Ovary (tissue), 9 donors: Measurements from ENCODE around the gene HPGDS. TPM values are rescaled to one million over a fixed set of nuclear protein-coding genes. Genes with fewer than 3 reads are reported as not detected.
"Not testable (repeated sequence)": the region's sequence is repeated elsewhere in the genome, so short reads cannot be mapped to it uniquely, and the experiment has no call there.

Experiments
- DNase-seq, 5 donors: peaks; one replicate each; pipeline ENCODE4 v3.0.0-alpha.2; 2019 to 2020
- H3K27ac ChIP-seq, 2 donors: fragments of 200-600 bp; one replicate each; pipeline versions ENCODE4 v1.5.1 to v1.8.0; 2019 to 2022
- H3K27me3 ChIP-seq: fragments of 200-600 bp; one replicate; pipeline ENCODE4 v1.8.0; 2022
- H3K36me3 ChIP-seq: fragments of 200-600 bp; sonication (generic); one replicate; pipeline ENCODE4 v1.5.1; 2019
- H3K4me1 ChIP-seq: one replicate; pipeline ENCODE4 v1.8.1; 2013; ENCODE audit warnings: mild to moderate bottlenecking, moderate library complexity; ENCODE audit not compliant: insufficient read depth
- H3K4me3 ChIP-seq: fragments of 200-600 bp; sonication (generic); one replicate; pipeline ENCODE4 v1.5.1; 2017
- H3K9me3 ChIP-seq, 2 donors: fragments of 200-600 bp in 1 of 2; sonication (generic) in 1 of 2; one replicate each; pipeline versions ENCODE4 v1.5.1 to v1.8.1; 2013 to 2019; ENCODE audit warnings: mild to moderate bottlenecking in 1 of 2, moderate library complexity in 1 of 2
- EP300 ChIP-seq: sonication (generic); formaldehyde crosslinking; IDR thresholded peaks from one replicate; pipeline ENCODE4 v1.6.1; 2017; ENCODE audit warnings: antibody characterized with exemption
- POLR2A ChIP-seq: fragments of 450-650 bp; IDR thresholded peaks from one replicate; pipeline ENCODE4 v1.6.1; 2017; ENCODE audit warnings: antibody characterized with exemption, mild to moderate bottlenecking, moderate library complexity
- WGBS, 3 donors: extraction: QIAGEN DNeasy Blood & Tissue Kit in 1 of 3; methylation state at CpG; one replicate each; pipeline versions ENCODE4 v1.1.5 to v1.1.7; 2013 to 2017; 5-methylcytosine and 5-hydroxymethylcytosine counted together
- intact Hi-C, 4 donors: fragments of 100-400 bp; cut with DNase I; formaldehyde crosslinking; loops; one replicate each; pipeline versions ENCODE4 v1.11.0 to v1.15.1; 2022 to 2023
- polyA plus RNA-seq, 2 donors: library from polyadenylated mRNA; stranded (reverse); fragments of 200-250 nt in 1 of 2; fragments of 350-450 nt in 1 of 2; fragmentation: Illumina TruSeq in 1 of 2; extraction: RNeasy Lipid Tissue Mini Kit (QIAGEN cat#74804) in 1 of 2; gene quantifications; one replicate each; pipeline ENCODE4 v1.2.3, GENCODE V29; 2013 to 2014
- total RNA-seq, 7 donors: library from RNA; depleted of rRNA in 2 of 7; stranded (reverse); fragments of >200 nt in 2 of 7; fragmentation: NEBNext Ultra II Directional in 3 of 7; extraction: Animal tissue kit (Norgen Biotek cat#: 25700) in 3 of 7; gene quantifications; one replicate each; pipeline versions ENCODE4 v1.1.0 to v1.2.4, GENCODE V29; 2016 to 2023
- TF ChIP-seq, protein P1 (sequence below), 3 donors: fragments of 450-650 bp in 2 of 3; fragments of 200-600 bp in 1 of 3; IDR thresholded peaks; one replicate each; pipeline versions ENCODE4 v1.5.1 to v1.8.0; 2016 to 2022; ENCODE audit warnings: antibody characterized with exemption in 3 of 3, mild to moderate bottlenecking in 1 of 3
- donor health status: DM: no; HTN: no; CAD: no; lungs with moderate emphysema.
- donor health status: DM: no; HTN: no; CAD: no.
- donor health status: Bipolar disorder and iron deficiency.
- donor health status: DM: yes; HTN: yes; CAD: no.
- donor health status: DM: no; HTN: no; CAD: no.
- donor health status: DM: yes; HTN: yes; CAD: no.

HPGDS gene
- total and polyA plus RNA-seq, 9 donors: 0.24 to 7.4 (median 0.77) TPM

DNA sequence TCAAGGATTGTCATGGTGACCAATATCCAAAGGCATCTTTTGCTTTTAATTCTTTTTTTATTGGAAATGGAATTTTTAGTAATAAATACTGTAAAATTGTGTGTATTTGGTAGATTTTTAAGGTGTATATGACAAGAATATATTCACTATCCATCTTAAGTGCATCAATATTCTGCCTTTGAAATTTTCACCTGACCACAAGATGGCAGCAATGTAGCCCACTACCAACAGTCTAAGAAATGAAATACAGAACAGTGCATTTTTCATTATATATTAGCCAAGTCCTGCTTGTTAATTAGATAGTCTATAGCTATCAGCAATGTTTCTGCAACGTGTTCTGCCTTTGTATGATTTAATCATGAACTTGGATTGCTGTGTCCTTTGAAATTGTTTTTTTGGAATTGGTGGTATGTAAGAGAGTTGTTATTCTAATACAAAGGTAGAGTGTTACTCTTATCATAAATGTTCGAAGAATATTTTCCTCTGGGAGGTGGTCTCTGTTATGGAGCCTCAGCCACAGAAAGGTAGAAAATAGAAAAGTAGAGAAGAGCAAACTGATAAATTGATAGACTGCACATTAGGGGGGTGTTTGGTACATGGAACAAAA, 38.2 kb downstream of the HPGDS start:
- Histone ChIP-seq H3K27me3 (no peaks in the 10 kb centered on the region), H3K9me3 (no peaks in the 10 kb centered on the region), H3K4me1 (peaks cover 2% of the 10 kb centered on the region), H3K36me3 (no peaks in the 10 kb centered on the region), H3K4me3 (no peak overlapping the region), H3K27ac (no peak overlapping the region)
- no peak for DNase-seq
- intact Hi-C loops: no loop called here
- TF ChIP-seq EP300: no peak
- TF ChIP-seq POLR2A: no peak
- TF ChIP-seq, protein P1, sequence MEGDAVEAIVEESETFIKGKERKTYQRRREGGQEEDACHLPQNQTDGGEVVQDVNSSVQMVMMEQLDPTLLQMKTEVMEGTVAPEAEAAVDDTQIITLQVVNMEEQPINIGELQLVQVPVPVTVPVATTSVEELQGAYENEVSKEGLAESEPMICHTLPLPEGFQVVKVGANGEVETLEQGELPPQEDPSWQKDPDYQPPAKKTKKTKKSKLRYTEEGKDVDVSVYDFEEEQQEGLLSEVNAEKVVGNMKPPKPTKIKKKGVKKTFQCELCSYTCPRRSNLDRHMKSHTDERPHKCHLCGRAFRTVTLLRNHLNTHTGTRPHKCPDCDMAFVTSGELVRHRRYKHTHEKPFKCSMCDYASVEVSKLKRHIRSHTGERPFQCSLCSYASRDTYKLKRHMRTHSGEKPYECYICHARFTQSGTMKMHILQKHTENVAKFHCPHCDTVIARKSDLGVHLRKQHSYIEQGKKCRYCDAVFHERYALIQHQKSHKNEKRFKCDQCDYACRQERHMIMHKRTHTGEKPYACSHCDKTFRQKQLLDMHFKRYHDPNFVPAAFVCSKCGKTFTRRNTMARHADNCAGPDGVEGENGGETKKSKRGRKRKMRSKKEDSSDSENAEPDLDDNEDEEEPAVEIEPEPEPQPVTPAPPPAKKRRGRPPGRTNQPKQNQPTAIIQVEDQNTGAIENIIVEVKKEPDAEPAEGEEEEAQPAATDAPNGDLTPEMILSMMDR (IDR thresholded peaks at IDR 0.05): no peak
- 37 to 40% (median 39%) methylated on average over 2 of the region's 2 CpGs for WGBS, 3 donors

DNA sequence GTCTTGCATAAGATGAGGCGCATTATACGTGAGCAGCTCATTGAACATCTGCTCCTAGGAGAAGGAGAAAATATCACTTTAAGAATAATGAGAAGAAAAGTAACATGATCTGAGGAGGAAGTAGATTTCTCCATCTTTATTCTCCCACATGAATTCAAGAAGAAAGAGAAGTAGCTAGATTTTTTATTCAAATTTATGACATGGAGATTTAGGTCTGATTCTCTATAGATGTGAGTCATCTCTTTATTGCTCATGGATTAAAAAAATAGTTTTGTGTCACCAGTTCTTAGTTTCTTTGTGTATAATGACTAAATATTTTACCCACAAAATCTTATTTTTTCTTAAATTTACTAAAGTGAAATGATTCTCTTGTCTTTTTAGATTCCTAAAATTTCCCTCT, 40.4 kb downstream of the HPGDS start:
- Histone ChIP-seq H3K36me3 (no peaks in the 10 kb centered on the region), H3K9me3 (no peaks in the 10 kb centered on the region), H3K27me3 (no peaks in the 10 kb centered on the region), H3K27ac (no peak overlapping the region), H3K4me3 (no peak overlapping the region), H3K4me1 (peaks cover 2% of the 10 kb centered on the region)
- TF ChIP-seq, protein P1 (IDR thresholded peaks at IDR 0.05): no peak
- TF ChIP-seq EP300 (no peak), POLR2A (no peak)
- intact Hi-C loops: no loop called here
- 93 to 97% (median 97%) methylated on average over 2 of the region's 2 CpGs for WGBS, 3 donors
- no peak for DNase-seq

DNA sequence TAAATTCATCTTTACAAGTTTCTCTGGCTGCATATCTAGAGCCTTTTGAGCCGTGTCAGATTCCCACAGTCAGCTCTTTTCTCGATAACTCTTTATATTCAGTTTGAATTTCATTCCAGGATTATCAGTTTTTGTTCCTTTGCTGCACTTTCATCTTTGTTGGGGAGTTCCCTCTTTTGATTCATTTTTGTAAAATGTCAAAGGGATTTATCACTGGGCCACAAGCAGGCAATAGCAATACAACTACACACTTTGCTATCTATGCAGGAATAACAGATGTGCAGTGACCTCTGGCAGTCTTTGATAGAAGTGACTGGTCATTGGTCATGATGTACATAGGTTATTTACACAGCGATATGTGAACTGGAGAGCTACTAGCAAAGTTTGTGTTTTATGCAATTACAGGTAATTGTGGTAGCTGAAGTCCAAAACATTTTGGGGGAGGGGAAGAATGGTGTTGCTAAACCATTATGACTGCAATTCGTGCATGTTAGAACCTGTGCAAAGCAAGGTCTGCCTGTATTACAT, 43.8 kb downstream of the HPGDS start:
- DNase-seq: no peak
- no peaks in the 10 kb centered on the region for H3K36me3 ChIP-seq
- no peaks in the 10 kb centered on the region for H3K9me3 ChIP-seq
- intact Hi-C loops: no loop called here
- H3K27me3 ChIP-seq: no peaks in the 10 kb centered on the region
- 28 to 39% (median 29%) methylated on average over 4 of the region's 4 CpGs for WGBS, 3 donors
- TF ChIP-seq, protein P1 (IDR thresholded peaks at IDR 0.05): no peak
- TF ChIP-seq POLR2A (no peak), EP300 (no peak)
- H3K4me1 ChIP-seq: no peaks in the 10 kb centered on the region
- no peak overlapping the region for H3K27ac ChIP-seq
- H3K4me3 ChIP-seq: no peak overlapping the region

DNA sequence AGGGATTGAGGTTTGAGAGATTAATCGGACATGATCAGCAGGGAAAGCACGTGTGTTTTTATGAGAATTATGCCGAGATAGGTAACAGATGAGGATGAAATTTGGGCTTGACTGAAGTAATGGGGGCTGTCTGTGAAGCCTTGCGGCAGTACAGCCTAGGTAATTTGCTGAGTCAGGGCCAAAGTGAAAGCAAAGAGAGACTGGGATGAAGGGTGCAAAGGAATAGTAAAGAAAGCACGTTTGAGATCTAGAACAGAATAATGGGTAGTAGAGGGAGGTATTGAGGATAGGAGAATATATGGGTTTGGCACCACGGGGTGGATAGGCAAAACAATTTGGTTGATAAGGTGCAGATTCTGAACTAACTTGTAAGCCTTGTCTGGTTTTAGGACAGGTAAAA, 47.2 kb downstream of the HPGDS start:
- H3K36me3 ChIP-seq, H3K27me3 ChIP-seq, H3K27ac ChIP-seq, DNase-seq, H3K4me1 ChIP-seq, H3K9me3 ChIP-seq, intact Hi-C loops, H3K4me3 ChIP-seq: not testable (repeated sequence)
- 80 to 82% (median 81%) methylated on average over 6 of the region's 6 CpGs for WGBS, 3 donors

DNA sequence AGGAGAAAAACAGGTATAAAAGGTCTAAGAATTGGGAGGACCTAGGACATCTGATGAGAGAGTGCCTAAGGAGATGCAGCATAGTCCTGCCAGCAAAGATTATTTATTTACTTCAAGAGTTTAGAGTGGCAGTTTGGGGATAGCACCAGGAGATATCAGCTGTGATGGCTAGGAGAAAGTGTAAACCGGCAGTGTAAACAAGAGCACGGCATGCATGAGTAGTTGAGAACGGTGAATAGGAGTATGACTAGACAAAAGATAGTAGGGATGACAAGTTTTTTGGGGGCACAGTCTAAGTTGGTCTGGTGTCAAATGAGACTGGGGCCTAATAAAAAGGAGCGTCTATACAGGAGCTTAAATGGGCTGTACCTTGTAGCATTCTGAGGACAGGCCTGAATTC, 48.7 kb downstream of the HPGDS start:
- H3K27ac ChIP-seq, DNase-seq, intact Hi-C loops, H3K4me1 ChIP-seq, H3K36me3 ChIP-seq, H3K27me3 ChIP-seq, H3K9me3 ChIP-seq, H3K4me3 ChIP-seq: not testable (repeated sequence)
- 86 to 97% (median 94%) methylated on average over 4 of the region's 4 CpGs for WGBS, 3 donors
